Neural crest cell (in vitro differentiated cells): ENCODE measurements around the gene RNF32. TPM values are rescaled to one million over a fixed set of nuclear protein-coding genes. Genes with fewer than 3 reads are reported as not detected.

Experiments
- DNase-seq: peaks from one replicate; pipeline ENCODE4 v3.0.0; 2021; ENCODE audit warnings: low read depth, mixed read lengths, low spot score
- H3K27ac Mint-ChIP-seq: one replicate; pipeline ENCODE4 v1.8.0; 2021; ENCODE audit warnings: mild to moderate bottlenecking, mixed read lengths; ENCODE audit not compliant: unreplicated experiment
- H3K27me3 Mint-ChIP-seq: 2 replicates; pipeline ENCODE4 v1.8.0; 2021; ENCODE audit warnings: low read depth, mild to moderate bottlenecking, mixed read lengths
- H3K36me3 Mint-ChIP-seq: 2 replicates; pipeline ENCODE4 v1.8.0; 2021; ENCODE audit warnings: low read depth, mild to moderate bottlenecking, mixed read lengths
- H3K4me1 Mint-ChIP-seq: 2 replicates; pipeline ENCODE4 v1.8.0; 2021; ENCODE audit warnings: mixed read lengths
- H3K4me3 Mint-ChIP-seq: one replicate; pipeline ENCODE4 v1.8.0; 2021; ENCODE audit warnings: mild to moderate bottlenecking, mixed read lengths
- H3K9me3 Mint-ChIP-seq: 2 replicates; pipeline ENCODE4 v1.8.0; 2021; ENCODE audit warnings: mixed read lengths
- total RNA-seq: library from RNA; stranded (reverse); gene quantifications from 2 replicates; pipeline ENCODE4 v1.2.1, GENCODE V29; 2021
- TF ChIP-seq, protein P1 (sequence below): fragments of 200-600 bp; sonication (generic); conservative IDR thresholded peaks from 2 replicates; pipeline ENCODE4 v1.5.0; 2021; ENCODE audit warnings: antibody characterized with exemption, mild to moderate bottlenecking

RNF32 gene
- total RNA-seq, 1 donor from 2014 or later = 1.4 TPM

DNA sequence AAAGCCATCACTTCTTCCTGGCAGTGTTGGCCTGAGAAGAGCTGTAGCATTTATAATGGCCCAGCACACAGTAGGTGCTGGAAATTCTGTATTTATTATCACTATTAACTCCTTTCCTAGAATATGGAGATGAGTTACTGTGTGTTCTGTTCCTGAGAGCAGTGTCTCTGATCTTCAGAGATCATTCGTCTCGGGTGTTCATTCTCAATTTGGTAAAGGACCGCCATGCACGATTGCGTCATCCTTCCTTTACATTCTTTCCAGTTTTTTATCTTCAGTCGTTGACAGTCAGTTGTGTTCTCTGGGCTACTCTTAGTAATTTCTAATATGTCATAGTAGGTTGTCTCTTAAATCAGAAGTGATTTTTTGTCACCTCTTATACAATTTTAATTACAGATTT, 18.6 kb downstream of the RNF32 start:
- DNase-seq = no peak
- no peak overlapping the region for H3K27ac Mint-ChIP-seq
- no peaks in the 10 kb centered on the region for H3K9me3 Mint-ChIP-seq
- H3K27me3 Mint-ChIP-seq = no peaks in the 10 kb centered on the region
- H3K36me3 Mint-ChIP-seq = peaks cover 5% of the 10 kb centered on the region
- H3K4me1 Mint-ChIP-seq = peaks cover 4% of the 10 kb centered on the region
- TF ChIP-seq, protein P1, sequence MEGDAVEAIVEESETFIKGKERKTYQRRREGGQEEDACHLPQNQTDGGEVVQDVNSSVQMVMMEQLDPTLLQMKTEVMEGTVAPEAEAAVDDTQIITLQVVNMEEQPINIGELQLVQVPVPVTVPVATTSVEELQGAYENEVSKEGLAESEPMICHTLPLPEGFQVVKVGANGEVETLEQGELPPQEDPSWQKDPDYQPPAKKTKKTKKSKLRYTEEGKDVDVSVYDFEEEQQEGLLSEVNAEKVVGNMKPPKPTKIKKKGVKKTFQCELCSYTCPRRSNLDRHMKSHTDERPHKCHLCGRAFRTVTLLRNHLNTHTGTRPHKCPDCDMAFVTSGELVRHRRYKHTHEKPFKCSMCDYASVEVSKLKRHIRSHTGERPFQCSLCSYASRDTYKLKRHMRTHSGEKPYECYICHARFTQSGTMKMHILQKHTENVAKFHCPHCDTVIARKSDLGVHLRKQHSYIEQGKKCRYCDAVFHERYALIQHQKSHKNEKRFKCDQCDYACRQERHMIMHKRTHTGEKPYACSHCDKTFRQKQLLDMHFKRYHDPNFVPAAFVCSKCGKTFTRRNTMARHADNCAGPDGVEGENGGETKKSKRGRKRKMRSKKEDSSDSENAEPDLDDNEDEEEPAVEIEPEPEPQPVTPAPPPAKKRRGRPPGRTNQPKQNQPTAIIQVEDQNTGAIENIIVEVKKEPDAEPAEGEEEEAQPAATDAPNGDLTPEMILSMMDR = no peak
- no peak overlapping the region for H3K4me3 Mint-ChIP-seq

DNA sequence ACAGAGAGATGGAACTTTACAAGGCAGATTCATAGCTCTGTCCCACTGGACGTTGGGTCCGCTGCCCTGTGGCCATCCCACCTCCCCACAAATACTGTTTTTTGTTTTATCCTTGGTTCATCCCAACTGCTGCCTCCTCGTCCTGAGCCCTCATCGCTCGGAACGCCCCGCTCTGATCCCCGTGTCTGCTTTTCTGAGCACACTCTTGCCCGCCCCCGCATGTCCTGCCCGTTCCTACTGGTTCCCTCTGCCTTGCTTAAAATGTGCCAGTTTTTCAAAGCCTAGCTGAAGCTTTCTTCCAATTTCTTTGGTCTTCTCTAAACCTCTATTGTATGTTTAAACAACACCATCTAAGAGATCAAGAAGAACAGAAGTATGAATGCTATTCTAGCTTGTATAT, 19.4 kb downstream of the RNF32 start:
- Mint-ChIP-seq H3K27me3 (no peaks in the 10 kb centered on the region), H3K36me3 (peaks cover 5% of the 10 kb centered on the region), H3K27ac (peak overlapping the region; percentile 44), H3K4me3 (no peak overlapping the region), H3K9me3 (no peaks in the 10 kb centered on the region), H3K4me1 (peaks cover 4% of the 10 kb centered on the region)
- TF ChIP-seq, protein P1 = no peak
- DNase-seq = no peak

DNA sequence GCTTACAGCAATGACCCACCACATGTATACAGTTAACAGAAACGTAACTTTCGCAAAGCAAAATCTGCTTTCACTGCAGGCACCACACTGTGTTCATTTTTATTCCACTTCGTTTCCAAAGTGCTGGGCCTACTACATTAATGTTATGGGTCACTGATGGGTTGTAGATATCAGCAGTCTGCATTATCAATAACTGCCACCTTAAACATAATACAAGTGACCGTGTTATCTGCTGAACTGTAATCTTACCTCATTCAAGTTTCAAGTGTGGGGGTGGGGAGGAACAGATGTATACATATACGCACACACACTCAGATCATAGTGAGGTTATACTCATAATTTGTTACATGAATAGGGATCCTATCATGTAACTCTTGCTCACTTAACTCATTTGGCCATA, 21.1 kb downstream of the RNF32 start:
- no peak for DNase-seq
- Mint-ChIP-seq H3K4me3 (no peak overlapping the region), H3K27ac (no peak overlapping the region), H3K36me3 (peaks cover 5% of the 10 kb centered on the region), H3K4me1 (peaks cover 15% of the 10 kb centered on the region), H3K9me3 (no peaks in the 10 kb centered on the region), H3K27me3 (no peaks in the 10 kb centered on the region)
- TF ChIP-seq, protein P1 = no peak

DNA sequence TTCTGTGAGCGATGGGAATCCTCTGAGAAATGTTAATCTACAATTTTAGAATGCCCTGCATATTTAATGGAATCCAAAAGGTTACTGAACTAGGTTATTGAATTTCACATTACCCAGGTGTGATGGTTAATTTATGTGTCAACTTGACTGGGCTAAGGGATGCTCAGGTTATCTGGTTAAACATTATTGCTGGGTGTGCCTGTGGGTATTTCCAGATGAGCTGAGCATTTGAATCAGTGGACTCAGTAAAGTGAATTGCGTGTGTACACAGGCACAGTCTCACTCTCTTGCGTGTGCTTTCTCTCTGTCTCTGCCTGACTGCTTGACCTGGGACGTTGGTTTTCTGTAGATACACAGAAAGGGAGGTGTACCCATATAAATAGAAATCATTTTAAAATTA, 21.7 kb downstream of the RNF32 start:
- Mint-ChIP-seq H3K9me3 (no peaks in the 10 kb centered on the region), H3K36me3 (peaks cover 5% of the 10 kb centered on the region), H3K27ac (no peak overlapping the region), H3K4me3 (no peak overlapping the region), H3K4me1 (peaks cover 15% of the 10 kb centered on the region), H3K27me3 (no peaks in the 10 kb centered on the region)
- DNase-seq = no peak
- TF ChIP-seq, protein P1 = no peak

DNA sequence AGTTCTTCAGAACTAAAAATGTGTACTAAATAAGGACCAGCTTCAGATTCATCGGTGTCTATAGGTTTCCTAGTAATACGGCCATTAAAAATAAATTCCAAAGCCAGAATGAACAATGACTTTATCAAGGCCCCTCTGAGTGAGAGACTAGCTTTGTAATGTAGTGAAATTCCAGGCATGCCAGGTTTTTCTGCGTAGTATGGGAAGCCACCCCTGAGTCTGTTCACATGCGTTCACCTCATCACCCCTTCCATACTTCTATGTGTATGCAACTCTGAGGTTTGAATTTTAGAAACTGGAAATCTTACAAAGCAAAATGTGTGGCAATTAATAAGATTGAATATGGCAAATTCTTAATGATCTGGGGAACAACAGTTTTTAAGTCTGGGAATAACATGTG, 24.5 kb downstream of the RNF32 start:
- H3K27ac Mint-ChIP-seq = peak overlapping the region; percentile 8
- no peaks in the 10 kb centered on the region for H3K9me3 Mint-ChIP-seq
- peaks cover 12% of the 10 kb centered on the region for H3K4me1 Mint-ChIP-seq
- no peaks in the 10 kb centered on the region for H3K27me3 Mint-ChIP-seq
- H3K4me3 Mint-ChIP-seq = no peak overlapping the region
- no peak for DNase-seq
- TF ChIP-seq, protein P1 = no peak
- peaks cover 8% of the 10 kb centered on the region for H3K36me3 Mint-ChIP-seq
